A549 (cell line): Measurements from ENCODE around the gene E2F1.

ENCODE experiments used
- CBX2 ChIP-seq: fragments of 200-600 bp; sonication (generic); IDR thresholded peaks from 2 replicates; pipeline ENCODE4 v1.6.1; 2016; ENCODE audit warnings: low read depth, mild to moderate bottlenecking, borderline replicate concordance
- CEBPB ChIP-seq, 2 experiments: fragments of >200 bp in 1 of 2; sonication (Bioruptor Twin) in 1 of 2; formaldehyde crosslinking in 1 of 2; IDR thresholded peaks; 2 replicates each; pipeline ENCODE4 v1.6.1; 2012 to 2016
- FOSL2 ChIP-seq, 2 experiments: fragments of 450-650 bp in 1 of 2; fragments of >200 bp in 1 of 2; sonication (Bioruptor Twin) in 1 of 2; formaldehyde crosslinking; IDR thresholded peaks; 2 replicates each; pipeline versions ENCODE4 v1.5.0 to v1.6.1; 2016 to 2020; ENCODE audit warnings: mild to moderate bottlenecking in 1 of 2, moderate library complexity in 1 of 2
- NR3C1 ChIP-seq: fragments of >200 bp; sonication (Bioruptor Twin); formaldehyde crosslinking; IDR thresholded peaks from 3 replicates; pipeline ENCODE4 v1.6.1; 2017
- RAD21 ChIP-seq, 2 experiments: fragments of >200 bp in 1 of 2; sonication (Bioruptor Twin) in 1 of 2; formaldehyde crosslinking in 1 of 2; IDR thresholded peaks in 1 of 2; conservative IDR thresholded peaks in 1 of 2; 2 replicates in 1 of 2; 3 replicates in 1 of 2; pipeline ENCODE4 v1.6.1; 2012 to 2018; ENCODE audit warnings: inconsistent platforms in 1 of 2
- ZNF302 ChIP-seq: fragments of 250-450 bp; sonication (Bioruptor Pico); IDR thresholded peaks from 2 replicates; pipeline ENCODE4 v1.9.0; 2021; ENCODE audit warnings: inconsistent platforms, mild to moderate bottlenecking, moderate library complexity
- TF ChIP-seq, protein P1 (sequence below): fragments of >200 bp; sonication (Bioruptor Twin); formaldehyde crosslinking; IDR thresholded peaks from 3 replicates; pipeline ENCODE4 v1.5.1; 2016
- TF ChIP-seq, protein P2 (sequence below): IDR thresholded peaks from 2 replicates; pipeline ENCODE4 v1.6.1; 2012
- TF ChIP-seq, protein P3 (sequence below): fragments of 150-350 bp; IDR thresholded peaks from 2 replicates; pipeline ENCODE4 v1.6.1; 2014; ENCODE audit warnings: low read depth, mild to moderate bottlenecking, low read length

DNA sequence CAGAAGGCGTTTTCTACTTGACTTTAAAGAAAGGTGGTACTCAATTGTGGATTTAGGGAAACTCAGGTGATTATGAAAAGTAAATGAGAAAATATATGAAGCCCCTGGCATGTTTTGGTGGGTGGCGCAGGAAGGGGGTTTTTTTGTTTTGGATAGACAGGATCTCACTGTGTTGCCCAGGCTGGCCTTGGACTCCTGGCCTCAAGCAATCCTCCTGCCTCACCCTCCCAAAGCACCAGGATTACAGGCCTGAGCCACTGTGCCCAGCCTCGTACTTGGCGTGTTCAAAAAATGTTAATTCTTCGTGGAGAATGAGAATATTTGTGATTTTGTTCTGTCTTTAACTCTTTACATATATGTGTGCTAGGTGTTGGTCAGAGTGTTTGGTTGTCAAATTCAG lies 56.2 kb downstream of the E2F1 start:
- TF ChIP-seq, protein P1, sequence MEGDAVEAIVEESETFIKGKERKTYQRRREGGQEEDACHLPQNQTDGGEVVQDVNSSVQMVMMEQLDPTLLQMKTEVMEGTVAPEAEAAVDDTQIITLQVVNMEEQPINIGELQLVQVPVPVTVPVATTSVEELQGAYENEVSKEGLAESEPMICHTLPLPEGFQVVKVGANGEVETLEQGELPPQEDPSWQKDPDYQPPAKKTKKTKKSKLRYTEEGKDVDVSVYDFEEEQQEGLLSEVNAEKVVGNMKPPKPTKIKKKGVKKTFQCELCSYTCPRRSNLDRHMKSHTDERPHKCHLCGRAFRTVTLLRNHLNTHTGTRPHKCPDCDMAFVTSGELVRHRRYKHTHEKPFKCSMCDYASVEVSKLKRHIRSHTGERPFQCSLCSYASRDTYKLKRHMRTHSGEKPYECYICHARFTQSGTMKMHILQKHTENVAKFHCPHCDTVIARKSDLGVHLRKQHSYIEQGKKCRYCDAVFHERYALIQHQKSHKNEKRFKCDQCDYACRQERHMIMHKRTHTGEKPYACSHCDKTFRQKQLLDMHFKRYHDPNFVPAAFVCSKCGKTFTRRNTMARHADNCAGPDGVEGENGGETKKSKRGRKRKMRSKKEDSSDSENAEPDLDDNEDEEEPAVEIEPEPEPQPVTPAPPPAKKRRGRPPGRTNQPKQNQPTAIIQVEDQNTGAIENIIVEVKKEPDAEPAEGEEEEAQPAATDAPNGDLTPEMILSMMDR = no peak
- no peak for TF ChIP-seq NR3C1
- TF ChIP-seq, protein P2, sequence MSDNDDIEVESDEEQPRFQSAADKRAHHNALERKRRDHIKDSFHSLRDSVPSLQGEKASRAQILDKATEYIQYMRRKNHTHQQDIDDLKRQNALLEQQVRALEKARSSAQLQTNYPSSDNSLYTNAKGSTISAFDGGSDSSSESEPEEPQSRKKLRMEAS = no peak
- no peak for TF ChIP-seq CEBPB (IDR thresholded peaks at IDR 0.05)
- no peak for TF ChIP-seq FOSL2 (IDR thresholded peaks at IDR 0.05)
- TF ChIP-seq FOSL2 (CRISPR knock-in tag; IDR thresholded peaks at IDR 0.05) = no peak
- TF ChIP-seq, protein P3, sequence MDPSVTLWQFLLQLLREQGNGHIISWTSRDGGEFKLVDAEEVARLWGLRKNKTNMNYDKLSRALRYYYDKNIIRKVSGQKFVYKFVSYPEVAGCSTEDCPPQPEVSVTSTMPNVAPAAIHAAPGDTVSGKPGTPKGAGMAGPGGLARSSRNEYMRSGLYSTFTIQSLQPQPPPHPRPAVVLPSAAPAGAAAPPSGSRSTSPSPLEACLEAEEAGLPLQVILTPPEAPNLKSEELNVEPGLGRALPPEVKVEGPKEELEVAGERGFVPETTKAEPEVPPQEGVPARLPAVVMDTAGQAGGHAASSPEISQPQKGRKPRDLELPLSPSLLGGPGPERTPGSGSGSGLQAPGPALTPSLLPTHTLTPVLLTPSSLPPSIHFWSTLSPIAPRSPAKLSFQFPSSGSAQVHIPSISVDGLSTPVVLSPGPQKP = no peak
- no peak for TF ChIP-seq ZNF302 (CRISPR knock-in tag)
- TF ChIP-seq CBX2 = no peak
- TF ChIP-seq RAD21 (conservative IDR thresholded peaks at IDR 0.05 in 1 of 2, IDR thresholded peaks at IDR 0.05 in 1 of 2) = no peak
